Measurements from ENCODE around the gene RNF135.

DNA sequence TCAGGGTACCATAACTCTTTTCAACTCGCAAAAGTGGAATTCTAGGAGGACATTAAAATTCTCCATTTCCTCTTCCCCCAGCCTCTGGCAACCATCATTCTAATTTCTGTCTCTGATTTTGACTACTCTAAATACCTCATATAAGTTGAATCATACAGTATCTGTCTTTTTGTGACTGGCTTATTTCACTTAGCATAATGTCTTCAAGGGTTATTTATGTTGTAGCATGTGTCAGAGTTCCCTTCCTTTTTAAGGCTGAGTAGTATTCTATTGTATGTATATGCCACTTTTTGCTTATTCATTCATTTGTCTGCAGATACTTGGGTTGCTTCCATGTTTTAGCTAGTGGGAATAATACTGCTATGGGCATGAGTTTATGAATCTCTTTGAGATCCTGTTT, 12.0 kb downstream of the RNF135 start:
- TF ChIP-seq, protein P1, sequence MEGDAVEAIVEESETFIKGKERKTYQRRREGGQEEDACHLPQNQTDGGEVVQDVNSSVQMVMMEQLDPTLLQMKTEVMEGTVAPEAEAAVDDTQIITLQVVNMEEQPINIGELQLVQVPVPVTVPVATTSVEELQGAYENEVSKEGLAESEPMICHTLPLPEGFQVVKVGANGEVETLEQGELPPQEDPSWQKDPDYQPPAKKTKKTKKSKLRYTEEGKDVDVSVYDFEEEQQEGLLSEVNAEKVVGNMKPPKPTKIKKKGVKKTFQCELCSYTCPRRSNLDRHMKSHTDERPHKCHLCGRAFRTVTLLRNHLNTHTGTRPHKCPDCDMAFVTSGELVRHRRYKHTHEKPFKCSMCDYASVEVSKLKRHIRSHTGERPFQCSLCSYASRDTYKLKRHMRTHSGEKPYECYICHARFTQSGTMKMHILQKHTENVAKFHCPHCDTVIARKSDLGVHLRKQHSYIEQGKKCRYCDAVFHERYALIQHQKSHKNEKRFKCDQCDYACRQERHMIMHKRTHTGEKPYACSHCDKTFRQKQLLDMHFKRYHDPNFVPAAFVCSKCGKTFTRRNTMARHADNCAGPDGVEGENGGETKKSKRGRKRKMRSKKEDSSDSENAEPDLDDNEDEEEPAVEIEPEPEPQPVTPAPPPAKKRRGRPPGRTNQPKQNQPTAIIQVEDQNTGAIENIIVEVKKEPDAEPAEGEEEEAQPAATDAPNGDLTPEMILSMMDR (conservative IDR thresholded peaks at IDR 0.05; ENCODE audit: low read depth, low read length): no peak
- TF ChIP-seq EZH2 (IDR thresholded peaks at IDR 0.05; ENCODE audit: low read length, unreplicated experiment): no peak
- no peak for TF ChIP-seq EZH2phosphoT487 (IDR thresholded peaks at IDR 0.05; ENCODE audit: borderline replicate concordance, low read length)

Measured in PC-3 (cell line).